ENCODE results near the gene CFAP73.

The CFAP73 gene

GRCh38 chr12:113183030-113183589 lies 33.6 kb downstream of the CFAP73 start:
- peaks cover 43% of the 10 kb centered on the region for H3K36me3 ChIP-seq (ENCODE audit: control insufficient read depth, insufficient read depth, low read length)
- H3K4me1 ChIP-seq (ENCODE audit: control insufficient read depth, insufficient read depth, low read length, poor library complexity, severe bottlenecking) = peaks cover 4% of the 10 kb centered on the region
- no peak overlapping the region for H3K27ac ChIP-seq (ENCODE audit: low read depth, low read length, severe bottlenecking)
- 97 to 99% methylated on average over 8 to 9 of the region's 11 CpGs for WGBS, 2 experiments (ENCODE audit: insufficient coverage in 2 of 2)
- no peak overlapping the region for H3K4me3 ChIP-seq (ENCODE audit: extremely low read depth, insufficient read depth, low read length, poor library complexity, severe bottlenecking)
- no peaks in the 10 kb centered on the region for H3K9me3 ChIP-seq (ENCODE audit: control insufficient read depth, low read length)

- no peaks in the 10 kb centered on the region for H3K9me3 ChIP-seq (ENCODE audit: control insufficient read depth, low read length)
- H3K36me3 ChIP-seq (ENCODE audit: control insufficient read depth, insufficient read depth, low read length) = peaks cover 41% of the 10 kb centered on the region
- H3K4me3 ChIP-seq (ENCODE audit: extremely low read depth, insufficient read depth, low read length, poor library complexity, severe bottlenecking) = peak overlapping the region; percentile 83
- peak overlapping the region; percentile 98 for H3K27ac ChIP-seq (ENCODE audit: low read depth, low read length, severe bottlenecking)
- WGBS, 2 experiments (ENCODE audit: insufficient coverage in 2 of 2) = 35 to 36% methylated on average over 22 to 24 of the region's 26 CpGs
- peaks cover 4% of the 10 kb centered on the region for H3K4me1 ChIP-seq (ENCODE audit: control insufficient read depth, insufficient read depth, low read length, poor library complexity, severe bottlenecking)
Measured at GRCh38 chr12:113184098-113184899, 34.8 kb downstream of the CFAP73 start.

- peaks cover 4% of the 10 kb centered on the region for H3K4me1 ChIP-seq (ENCODE audit: control insufficient read depth, insufficient read depth, low read length, poor library complexity, severe bottlenecking)
- H3K36me3 ChIP-seq (ENCODE audit: control insufficient read depth, insufficient read depth, low read length) = peaks cover 41% of the 10 kb centered on the region
- H3K27ac ChIP-seq (ENCODE audit: low read depth, low read length, severe bottlenecking) = peak overlapping the region; percentile 98
- peak overlapping the region; percentile 83 for H3K4me3 ChIP-seq (ENCODE audit: extremely low read depth, insufficient read depth, low read length, poor library complexity, severe bottlenecking)
- 0 to 1% methylated on average over 13 to 20 of the region's 20 CpGs for WGBS, 2 experiments (ENCODE audit: insufficient coverage in 2 of 2)
- no peaks in the 10 kb centered on the region for H3K9me3 ChIP-seq (ENCODE audit: control insufficient read depth, low read length)
Measured at GRCh38 chr12:113184900-113185179, 35.3 kb downstream of the CFAP73 start.

- WGBS, 2 experiments (ENCODE audit: insufficient coverage in 2 of 2) = 0% methylated on average over 73 to 80 of the region's 89 CpGs
- Histone ChIP-seq H3K36me3 (ENCODE audit: control insufficient read depth, insufficient read depth, low read length) (peaks cover 35% of the 10 kb centered on the region), H3K4me3 (ENCODE audit: extremely low read depth, insufficient read depth, low read length, poor library complexity, severe bottlenecking) (peak within 1 kb of the TSS; percentile 83)
Measured at GRCh38 chr12:113185180-113186032, 35.9 kb downstream of the CFAP73 start, which contains the start of the genes DDX54 and RITA1. Gene DDX54, minus strand, starts transcription at chr12:113185478. Its CDS starts 27 bp downstream, at chr12:113185451. Gene RITA1, plus strand, starts transcription at chr12:113185721. Its CDS starts 1,026 bp downstream, at chr12:113186747.

GRCh38 chr12:113186033-113186365 lies 36.5 kb downstream of the CFAP73 start:
- H3K36me3 ChIP-seq (ENCODE audit: control insufficient read depth, insufficient read depth, low read length) = peaks cover 29% of the 10 kb centered on the region
- peaks cover 6% of the 10 kb centered on the region for H3K4me1 ChIP-seq (ENCODE audit: control insufficient read depth, insufficient read depth, low read length, poor library complexity, severe bottlenecking)
- peak overlapping the region; percentile 98 for H3K27ac ChIP-seq (ENCODE audit: low read depth, low read length, severe bottlenecking)
- 3 to 12% methylated on average over 8 of the region's 11 CpGs for WGBS, 2 experiments (ENCODE audit: insufficient coverage in 2 of 2)
- H3K4me3 ChIP-seq (ENCODE audit: extremely low read depth, insufficient read depth, low read length, poor library complexity, severe bottlenecking) = peak overlapping the region; percentile 83
- H3K9me3 ChIP-seq (ENCODE audit: control insufficient read depth, low read length) = no peaks in the 10 kb centered on the region

More at GRCh38 chr12:113185180-113186032, 35.9 kb downstream of the CFAP73 start, which contains the start of the genes DDX54 and RITA1:
- no peaks in the 10 kb centered on the region for H3K9me3 ChIP-seq (ENCODE audit: control insufficient read depth, low read length)
- H3K27ac ChIP-seq (ENCODE audit: low read depth, low read length, severe bottlenecking) = peak within 1 kb of the TSS; percentile 98
- H3K4me1 ChIP-seq (ENCODE audit: control insufficient read depth, insufficient read depth, low read length, poor library complexity, severe bottlenecking) = peaks cover 4% of the 10 kb centered on the region

GRCh38 chr12:113186666-113187325 lies 37.3 kb downstream of the CFAP73 start:
- Histone ChIP-seq H3K27ac (ENCODE audit: low read depth, low read length, severe bottlenecking) (no peak overlapping the region), H3K9me3 (ENCODE audit: control insufficient read depth, low read length) (no peaks in the 10 kb centered on the region), H3K4me3 (ENCODE audit: extremely low read depth, insufficient read depth, low read length, poor library complexity, severe bottlenecking) (peak overlapping the region; percentile 3), H3K4me1 (ENCODE audit: control insufficient read depth, insufficient read depth, low read length, poor library complexity, severe bottlenecking) (peaks cover 12% of the 10 kb centered on the region), H3K36me3 (ENCODE audit: control insufficient read depth, insufficient read depth, low read length) (peaks cover 36% of the 10 kb centered on the region)
- 91 to 93% methylated on average over 13 of the region's 16 CpGs for WGBS, 2 experiments (ENCODE audit: insufficient coverage in 2 of 2)

- no peak overlapping the region for H3K4me3 ChIP-seq (ENCODE audit: extremely low read depth, insufficient read depth, low read length, poor library complexity, severe bottlenecking)
- peaks cover 43% of the 10 kb centered on the region for H3K36me3 ChIP-seq (ENCODE audit: control insufficient read depth, insufficient read depth, low read length)
- peaks cover 29% of the 10 kb centered on the region for H3K4me1 ChIP-seq (ENCODE audit: control insufficient read depth, insufficient read depth, low read length, poor library complexity, severe bottlenecking)
- 100% methylated on average over 2 of the region's 2 CpGs for WGBS, 2 experiments (ENCODE audit: insufficient coverage in 2 of 2)
- no peak overlapping the region for H3K27ac ChIP-seq (ENCODE audit: low read depth, low read length, severe bottlenecking)
- no peaks in the 10 kb centered on the region for H3K9me3 ChIP-seq (ENCODE audit: control insufficient read depth, low read length)
Measured at GRCh38 chr12:113189361-113189760, 39.8 kb downstream of the CFAP73 start.

- Histone ChIP-seq H3K36me3 (ENCODE audit: control insufficient read depth, insufficient read depth, low read length) (peaks cover 43% of the 10 kb centered on the region), H3K9me3 (ENCODE audit: control insufficient read depth, low read length) (no peaks in the 10 kb centered on the region), H3K4me1 (ENCODE audit: control insufficient read depth, insufficient read depth, low read length, poor library complexity, severe bottlenecking) (peaks cover 43% of the 10 kb centered on the region), H3K4me3 (ENCODE audit: extremely low read depth, insufficient read depth, low read length, poor library complexity, severe bottlenecking) (no peak overlapping the region), H3K27ac (ENCODE audit: low read depth, low read length, severe bottlenecking) (no peak overlapping the region)
- 83 to 100% methylated on average over 2 to 4 of the region's 4 CpGs for WGBS, 2 experiments (ENCODE audit: insufficient coverage in 2 of 2)
Measured at GRCh38 chr12:113190761-113191160, 41.2 kb downstream of the CFAP73 start.

GRCh38 chr12:113191227-113191626 lies 41.7 kb downstream of the CFAP73 start:
- WGBS, 2 experiments (ENCODE audit: insufficient coverage in 2 of 2) = 98 to 99% methylated on average over 19 of the region's 19 CpGs

GRCh38 chr12:113194971-113195391 lies 45.5 kb downstream of the CFAP73 start:
- H3K4me1 ChIP-seq (ENCODE audit: control insufficient read depth, insufficient read depth, low read length, poor library complexity, severe bottlenecking) = peaks cover 39% of the 10 kb centered on the region
- WGBS, 2 experiments (ENCODE audit: insufficient coverage in 2 of 2) = 82 to 93% methylated on average over 4 of the region's 4 CpGs
- no peaks in the 10 kb centered on the region for H3K9me3 ChIP-seq (ENCODE audit: control insufficient read depth, low read length)
- H3K4me3 ChIP-seq (ENCODE audit: extremely low read depth, insufficient read depth, low read length, poor library complexity, severe bottlenecking) = no peak overlapping the region
- H3K36me3 ChIP-seq (ENCODE audit: control insufficient read depth, insufficient read depth, low read length) = peaks cover 20% of the 10 kb centered on the region
- peak overlapping the region; percentile 85 for H3K27ac ChIP-seq (ENCODE audit: low read depth, low read length, severe bottlenecking)

More at GRCh38 chr12:113191227-113191626, 41.7 kb downstream of the CFAP73 start:
- no peak overlapping the region for H3K4me3 ChIP-seq (ENCODE audit: extremely low read depth, insufficient read depth, low read length, poor library complexity, severe bottlenecking)
- peaks cover 43% of the 10 kb centered on the region for H3K4me1 ChIP-seq (ENCODE audit: control insufficient read depth, insufficient read depth, low read length, poor library complexity, severe bottlenecking)
- H3K9me3 ChIP-seq (ENCODE audit: control insufficient read depth, low read length) = no peaks in the 10 kb centered on the region
- H3K27ac ChIP-seq (ENCODE audit: low read depth, low read length, severe bottlenecking) = no peak overlapping the region
- H3K36me3 ChIP-seq (ENCODE audit: control insufficient read depth, insufficient read depth, low read length) = peaks cover 43% of the 10 kb centered on the region
